HG03280 (cell line): Measurements from ENCODE around the gene CELSR3.

Source experiments
- ATAC-seq: cut with Tn5 transposase; IDR thresholded peaks from one replicate; pipeline ENCODE4 v1.9.1; 2021; ENCODE audit warnings: mild to moderate bottlenecking, moderate library complexity; ENCODE audit not compliant: unreplicated experiment

The CELSR3 gene, protein sequence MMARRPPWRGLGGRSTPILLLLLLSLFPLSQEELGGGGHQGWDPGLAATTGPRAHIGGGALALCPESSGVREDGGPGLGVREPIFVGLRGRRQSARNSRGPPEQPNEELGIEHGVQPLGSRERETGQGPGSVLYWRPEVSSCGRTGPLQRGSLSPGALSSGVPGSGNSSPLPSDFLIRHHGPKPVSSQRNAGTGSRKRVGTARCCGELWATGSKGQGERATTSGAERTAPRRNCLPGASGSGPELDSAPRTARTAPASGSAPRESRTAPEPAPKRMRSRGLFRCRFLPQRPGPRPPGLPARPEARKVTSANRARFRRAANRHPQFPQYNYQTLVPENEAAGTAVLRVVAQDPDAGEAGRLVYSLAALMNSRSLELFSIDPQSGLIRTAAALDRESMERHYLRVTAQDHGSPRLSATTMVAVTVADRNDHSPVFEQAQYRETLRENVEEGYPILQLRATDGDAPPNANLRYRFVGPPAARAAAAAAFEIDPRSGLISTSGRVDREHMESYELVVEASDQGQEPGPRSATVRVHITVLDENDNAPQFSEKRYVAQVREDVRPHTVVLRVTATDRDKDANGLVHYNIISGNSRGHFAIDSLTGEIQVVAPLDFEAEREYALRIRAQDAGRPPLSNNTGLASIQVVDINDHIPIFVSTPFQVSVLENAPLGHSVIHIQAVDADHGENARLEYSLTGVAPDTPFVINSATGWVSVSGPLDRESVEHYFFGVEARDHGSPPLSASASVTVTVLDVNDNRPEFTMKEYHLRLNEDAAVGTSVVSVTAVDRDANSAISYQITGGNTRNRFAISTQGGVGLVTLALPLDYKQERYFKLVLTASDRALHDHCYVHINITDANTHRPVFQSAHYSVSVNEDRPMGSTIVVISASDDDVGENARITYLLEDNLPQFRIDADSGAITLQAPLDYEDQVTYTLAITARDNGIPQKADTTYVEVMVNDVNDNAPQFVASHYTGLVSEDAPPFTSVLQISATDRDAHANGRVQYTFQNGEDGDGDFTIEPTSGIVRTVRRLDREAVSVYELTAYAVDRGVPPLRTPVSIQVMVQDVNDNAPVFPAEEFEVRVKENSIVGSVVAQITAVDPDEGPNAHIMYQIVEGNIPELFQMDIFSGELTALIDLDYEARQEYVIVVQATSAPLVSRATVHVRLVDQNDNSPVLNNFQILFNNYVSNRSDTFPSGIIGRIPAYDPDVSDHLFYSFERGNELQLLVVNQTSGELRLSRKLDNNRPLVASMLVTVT (N-terminal part only)

DNA sequence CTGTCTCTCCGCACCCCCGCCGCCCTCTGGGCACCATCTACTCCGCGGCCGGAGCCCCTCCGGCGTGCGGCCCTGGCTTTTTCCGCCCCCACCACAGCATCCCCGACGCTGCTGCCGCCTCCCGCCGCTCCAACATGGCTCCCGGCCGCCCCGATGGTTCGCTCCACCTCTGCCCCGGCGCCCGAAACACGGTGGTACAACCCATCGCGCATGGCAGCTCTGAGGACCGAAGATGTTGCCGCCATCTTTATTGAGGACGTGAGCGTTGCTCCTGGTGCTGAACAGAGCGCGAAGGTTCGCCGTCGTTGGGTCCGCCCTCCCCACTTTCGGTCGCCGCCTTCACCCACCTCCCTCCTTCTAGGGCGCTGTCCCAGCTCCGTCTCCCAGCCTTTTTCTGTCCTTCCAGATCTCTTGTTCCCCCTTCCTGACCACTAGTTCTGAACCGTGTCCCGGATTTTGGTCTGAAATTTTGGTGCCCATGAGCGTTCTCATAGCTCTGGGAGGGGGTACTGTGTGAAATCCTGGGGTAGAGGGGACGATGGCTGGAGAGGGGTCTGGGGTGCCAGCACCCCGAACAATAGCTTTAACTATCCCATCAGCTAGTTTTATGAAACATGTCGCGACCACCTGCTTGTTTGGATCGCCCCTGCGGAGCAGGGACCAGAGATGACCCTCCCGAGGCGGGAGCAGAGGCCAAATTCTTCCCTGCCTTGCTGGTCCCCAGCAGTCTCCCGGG lies at the start of gene CELSR3:
TSS of gene CELSR3 (minus strand) at position 134 of the 736 bp plus-strand sequence. CDS start 252 bp downstream, outside the sequence.
- ATAC-seq: no peak

DNA sequence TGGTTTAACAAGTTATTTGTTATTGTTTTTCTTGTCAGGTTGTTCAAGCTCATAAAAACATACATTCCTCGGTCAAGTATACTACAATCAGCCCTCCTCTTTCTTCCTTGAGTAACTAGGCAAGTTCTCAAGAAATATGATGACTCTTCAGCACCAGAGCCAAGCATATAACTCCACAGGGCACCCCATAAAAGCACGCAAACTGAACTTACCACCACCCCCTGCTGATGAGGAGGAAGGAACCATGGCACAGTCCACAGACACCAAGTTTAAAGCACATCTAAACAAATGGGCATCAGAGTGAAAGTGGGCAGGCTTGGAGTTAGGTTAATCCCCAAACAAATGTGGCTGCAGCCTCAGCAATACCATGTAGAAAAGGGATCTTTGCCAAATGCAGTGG lies 49.0 kb upstream of the CELSR3 start:
- no peak for ATAC-seq

GRCh38 chr3:48709051-48709461 lies 46.4 kb upstream of the CELSR3 start:
- ATAC-seq: no peak

GRCh38 chr3:48708481-48708889 lies 45.8 kb upstream of the CELSR3 start:
- no peak for ATAC-seq

DNA sequence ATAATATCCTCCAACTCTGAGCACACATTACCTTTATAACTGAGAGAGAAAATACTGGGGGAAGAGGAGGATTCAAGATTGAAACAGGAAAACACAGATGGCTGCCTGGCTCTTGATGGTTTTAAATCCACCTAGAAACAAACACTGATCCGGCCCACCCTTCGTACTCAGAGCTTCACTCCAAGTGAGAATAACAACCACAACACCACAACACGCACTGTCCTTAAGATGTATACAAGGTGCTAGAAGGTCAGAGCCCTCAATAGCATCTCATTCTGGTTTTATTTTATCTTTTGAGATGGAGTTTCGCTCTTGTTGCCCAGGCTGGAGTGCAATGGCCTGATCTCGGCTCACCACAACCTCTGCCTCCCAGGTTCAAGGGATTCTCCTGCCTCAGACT lies 44.5 kb upstream of the CELSR3 start:
- no peak for ATAC-seq

DNA sequence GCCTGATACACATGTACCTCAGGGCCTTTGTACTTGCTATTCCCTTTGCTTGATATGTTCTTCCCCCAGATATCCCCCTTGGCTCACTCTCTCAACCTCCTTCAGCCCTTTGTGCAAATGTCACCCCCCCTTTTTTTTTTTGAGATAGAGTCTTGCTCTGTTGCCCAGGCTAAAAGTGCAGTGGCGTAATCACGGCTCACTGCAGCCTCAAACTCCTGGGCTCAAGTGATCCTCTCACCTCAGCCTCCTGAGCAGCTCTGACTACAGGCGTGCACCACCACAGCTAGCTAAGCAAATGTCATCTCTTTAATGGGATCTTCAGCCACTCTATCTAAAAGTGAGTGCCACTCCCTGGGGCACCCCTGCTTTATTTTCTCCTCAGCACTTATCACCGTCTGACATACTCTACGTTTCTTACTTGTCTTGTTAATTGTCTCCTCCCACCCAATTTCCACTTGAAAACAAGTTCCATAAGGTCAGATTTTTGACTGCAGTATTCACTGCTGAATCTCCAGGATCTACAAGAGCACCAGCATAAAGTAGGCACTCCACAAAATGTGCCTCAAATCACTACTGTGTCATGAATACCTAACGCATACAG lies 39.7 kb upstream of the CELSR3 start:
- ATAC-seq: no peak

DNA sequence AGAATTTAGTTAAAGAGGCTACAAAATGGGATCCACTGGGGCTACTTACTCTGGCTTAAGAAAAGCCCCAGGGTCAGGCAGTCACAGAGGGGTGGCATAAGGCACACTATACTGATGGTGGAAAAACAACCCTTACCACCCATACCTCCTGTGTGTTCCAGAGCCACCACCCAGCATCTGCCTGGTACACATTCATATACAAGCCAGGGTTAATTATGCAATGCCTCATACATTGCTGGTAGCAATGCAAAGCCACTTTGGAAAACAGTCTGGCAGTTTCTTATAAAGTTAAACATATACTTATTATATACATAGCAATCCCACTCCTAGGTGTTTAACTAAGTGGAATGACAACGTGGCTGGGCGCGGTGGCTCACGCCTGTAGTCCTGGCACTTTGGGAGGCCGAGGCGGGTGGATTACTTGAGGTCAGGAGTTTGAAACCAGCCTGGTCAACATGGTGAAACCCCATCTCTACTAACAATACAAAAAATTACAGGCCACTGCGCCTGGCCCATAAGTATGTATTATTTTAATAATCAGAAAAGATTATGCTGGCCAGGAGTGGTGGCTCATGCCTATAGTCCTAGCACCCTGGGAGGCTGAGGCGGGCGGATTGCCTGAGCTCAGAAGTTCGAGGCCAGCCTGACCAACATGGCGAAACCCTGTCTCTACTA lies 38.2 kb upstream of the CELSR3 start:
- ATAC-seq: no peak

DNA sequence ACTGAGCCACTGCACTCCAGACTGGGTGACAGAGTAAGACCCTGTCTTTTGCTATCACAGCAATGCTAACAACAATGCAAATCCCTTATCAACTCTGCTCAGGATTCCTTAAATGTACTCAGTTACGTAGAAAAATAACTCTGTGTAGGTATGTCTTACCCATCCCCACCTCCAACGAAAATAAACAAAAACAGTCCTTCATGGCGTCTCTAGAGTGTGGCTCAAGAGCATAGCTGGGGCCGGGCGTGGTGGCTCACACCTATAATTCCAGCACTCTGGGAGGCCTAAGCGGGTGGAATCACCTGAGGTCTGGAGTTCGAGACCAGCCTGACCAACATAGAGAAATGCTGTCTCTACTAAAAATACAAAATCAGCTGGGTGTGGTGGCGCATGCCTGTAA lies 36.2 kb upstream of the CELSR3 start:
- no peak for ATAC-seq

- ATAC-seq: no peak
These were observed 35.3 kb upstream of the CELSR3 start for GRCh38 chr3:48697952-48698351.

GRCh38 chr3:48696601-48697000 lies 33.9 kb upstream of the CELSR3 start:
- ATAC-seq: no peak

GRCh38 chr3:48696156-48696555 lies 33.5 kb upstream of the CELSR3 start:
- no peak for ATAC-seq

- no peak for ATAC-seq
These were observed 32.7 kb upstream of the CELSR3 start for GRCh38 chr3:48695393-48695753.

DNA sequence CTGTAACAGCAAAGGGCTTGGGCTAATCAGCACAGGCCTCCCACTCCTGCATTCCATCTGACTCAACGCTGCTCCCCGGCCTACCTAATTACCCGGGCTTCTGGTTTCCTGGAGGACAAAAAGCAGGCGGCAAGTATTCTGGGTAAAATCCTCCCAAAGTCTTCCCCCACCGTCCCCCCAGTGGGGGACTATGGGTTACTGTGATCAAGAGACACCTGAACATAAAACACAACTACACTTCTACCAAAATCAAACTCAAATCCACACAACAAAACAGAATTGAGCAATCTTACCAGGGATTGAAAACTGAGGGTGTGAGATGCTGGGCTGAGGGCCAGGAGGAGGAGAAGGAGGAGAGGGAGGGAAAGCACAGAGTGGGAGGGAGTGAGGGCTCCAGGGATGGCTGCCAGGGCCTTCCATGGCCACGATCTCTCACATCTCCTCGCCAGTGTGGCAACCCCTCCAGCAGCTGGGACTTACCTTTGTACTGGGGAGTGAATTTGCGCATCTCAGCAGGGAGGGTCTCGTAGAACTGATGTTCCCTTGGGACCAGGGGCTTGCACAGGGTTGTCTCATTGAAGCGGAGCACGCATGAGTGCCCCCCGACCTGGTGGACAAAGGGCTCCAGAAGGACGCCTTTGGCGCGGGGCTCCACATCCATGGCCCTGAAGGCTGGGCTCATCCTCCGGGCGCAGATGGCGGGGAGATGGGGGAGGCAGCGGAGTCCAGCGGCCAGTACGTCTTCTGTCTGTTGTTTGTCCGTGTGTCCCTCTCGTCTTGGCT lies 32.1 kb upstream of the CELSR3 start:
- no peak for ATAC-seq

- no peak for ATAC-seq
These were observed 31.1 kb upstream of the CELSR3 start for GRCh38 chr3:48693826-48694225.

- no peak for ATAC-seq
These were observed 29.9 kb upstream of the CELSR3 start for GRCh38 chr3:48692551-48692950.

DNA sequence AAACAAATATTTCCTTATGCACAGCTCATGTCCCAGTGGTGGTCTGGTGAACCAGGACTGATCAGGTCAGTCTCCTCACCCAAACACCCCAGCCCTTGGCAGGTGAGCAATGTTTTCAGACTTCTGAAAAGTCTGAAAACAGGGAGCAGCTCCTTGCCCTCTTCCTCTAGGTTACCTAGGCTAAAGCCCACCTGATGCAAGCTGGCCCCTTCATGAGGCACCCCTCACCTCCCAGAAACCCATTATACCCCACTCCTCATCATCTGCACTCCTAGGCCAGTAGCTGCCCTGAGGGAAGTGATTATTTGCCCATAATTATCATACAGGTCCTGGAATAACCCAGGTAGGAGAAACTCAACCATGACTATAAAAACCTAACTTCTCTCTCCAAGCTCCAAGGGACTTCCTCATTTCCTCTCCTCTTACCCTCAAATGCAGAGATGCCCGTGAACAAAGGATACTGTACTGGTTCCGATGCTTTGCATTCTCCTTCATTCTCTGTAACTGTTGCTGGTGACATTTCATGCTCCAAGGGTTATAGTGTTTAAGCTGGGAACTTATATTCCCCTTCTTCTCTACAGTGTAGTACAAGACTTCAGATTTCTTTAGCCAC lies 28.3 kb upstream of the CELSR3 start:
- ATAC-seq: no peak

DNA sequence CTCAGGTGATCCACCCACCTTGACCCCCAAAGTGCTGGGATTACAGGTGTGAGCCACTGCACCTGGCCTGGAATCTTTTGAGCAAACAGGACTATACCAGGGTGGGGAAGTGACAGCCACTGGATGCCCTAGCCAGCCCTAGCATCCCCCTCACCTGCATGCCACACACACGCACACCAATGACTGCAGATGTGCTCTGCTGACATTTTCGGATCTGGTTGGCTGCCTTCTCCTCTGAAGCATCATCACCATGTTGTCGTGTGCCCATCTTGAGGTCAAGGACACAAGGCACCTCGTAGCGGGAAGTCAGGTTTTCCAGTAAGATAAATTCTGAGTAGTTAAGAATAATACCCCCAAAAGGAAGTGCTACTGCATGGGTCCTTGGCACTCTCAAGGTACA lies 26.7 kb upstream of the CELSR3 start:
- no peak for ATAC-seq

GRCh38 chr3:48688737-48689075 lies 26.0 kb upstream of the CELSR3 start:
- no peak for ATAC-seq
